Skeletal muscle tissue (tissue), 4 donors: Measurements from ENCODE around the gene RBP3. TPM values are rescaled to one million over a fixed set of nuclear protein-coding genes. Genes with fewer than 3 reads are reported as not detected.

Source experiments
- H3K27ac ChIP-seq: one replicate; pipeline ENCODE4 v1.7.0; 2013; ENCODE audit warnings: mild to moderate bottlenecking, low read depth, low read length, inconsistent platforms
- H3K27me3 ChIP-seq, 3 donors: one replicate each; pipeline ENCODE4 v1.7.0; 2013; ENCODE audit warnings: low read length in 3 of 3; ENCODE audit not compliant: control insufficient read depth in 3 of 3, insufficient read depth in 3 of 3
- H3K36me3 ChIP-seq, 3 donors: one replicate each; pipeline ENCODE4 v1.7.0; 2013; ENCODE audit warnings: low read length in 3 of 3; ENCODE audit not compliant: control insufficient read depth in 3 of 3, insufficient read depth in 3 of 3
- H3K4me1 ChIP-seq, 3 donors: one replicate each; pipeline ENCODE4 v1.7.0; 2013; ENCODE audit warnings: low read length in 3 of 3, mild to moderate bottlenecking in 3 of 3; ENCODE audit not compliant: control insufficient read depth in 3 of 3, insufficient read depth in 3 of 3
- H3K4me3 ChIP-seq, 3 donors: one replicate each; pipeline ENCODE4 v1.7.0; 2013; ENCODE audit warnings: low read length in 3 of 3
- H3K9ac ChIP-seq, 3 donors: one replicate each; pipeline ENCODE4 v1.7.0; 2013; ENCODE audit warnings: low read length in 3 of 3, mild to moderate bottlenecking in 3 of 3, moderate library complexity in 2 of 3, low read depth in 1 of 3
- H3K9me3 ChIP-seq, 3 donors: one replicate each; pipeline ENCODE4 v1.7.0; 2013; ENCODE audit warnings: low read length in 3 of 3; ENCODE audit not compliant: control insufficient read depth in 3 of 3
- total RNA-seq: library from RNA; depleted of rRNA; stranded (reverse); fragments of >200 nt; gene quantifications from one replicate; pipeline ENCODE4 v1.2.3, GENCODE V29; 2014
- donor health status: Osteomylitis.

The RBP3 gene
- total RNA-seq, 1 donor from 2014 or later: not detected

DNA sequence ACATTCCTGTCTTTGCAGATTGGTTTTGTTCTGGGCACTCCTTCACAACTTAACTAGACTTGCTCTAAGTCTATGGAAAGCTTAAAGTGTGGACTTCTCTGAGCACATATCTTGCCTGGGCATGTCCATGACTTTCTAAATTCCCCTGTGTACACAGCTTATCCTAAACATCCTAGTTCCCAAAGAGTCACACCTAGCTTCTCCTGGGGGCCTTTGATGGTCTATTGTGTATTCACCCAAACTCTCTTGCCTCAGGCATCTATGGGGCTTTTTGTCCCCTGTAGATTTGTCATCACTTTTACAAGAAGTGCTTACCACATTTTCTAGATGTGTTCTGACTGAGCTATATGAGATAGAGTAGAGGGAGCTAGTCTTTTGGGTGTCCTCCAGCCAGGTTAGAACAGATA is 48.2 kb downstream of the RBP3 start:
- no peaks in the 10 kb centered on the region for H3K4me1 ChIP-seq
- H3K27me3 ChIP-seq: no peaks in the 10 kb centered on the region
- no peak overlapping the region for H3K9ac ChIP-seq
- H3K27ac ChIP-seq: no peak overlapping the region
- no peak overlapping the region for H3K4me3 ChIP-seq
- H3K9me3 ChIP-seq: no peaks in the 10 kb centered on the region
- no peaks in the 10 kb centered on the region for H3K36me3 ChIP-seq

DNA sequence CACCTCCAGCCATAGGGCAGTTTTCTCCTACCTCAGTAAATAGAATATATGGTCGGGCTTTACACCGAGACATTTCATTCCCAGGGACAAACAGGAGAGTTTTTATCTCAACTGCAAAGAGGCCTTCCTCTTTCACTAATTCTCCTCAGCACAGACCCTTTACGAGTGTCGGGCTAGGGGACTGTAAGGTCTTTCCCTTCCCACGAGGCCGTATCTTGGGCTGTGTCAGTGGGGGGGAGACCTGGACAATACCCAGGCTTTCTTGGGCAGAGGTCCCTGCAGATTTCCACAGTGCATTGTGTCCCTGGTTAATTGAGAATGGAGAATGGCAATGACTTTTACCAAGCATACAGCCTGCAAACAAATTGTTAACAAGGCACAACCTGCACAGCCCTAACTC is 49.1 kb downstream of the RBP3 start:
- Histone ChIP-seq H3K9ac (no peak overlapping the region), H3K27ac (no peak overlapping the region), H3K27me3 (no peaks in the 10 kb centered on the region), H3K4me1 (peaks cover 3 to 4% (median 4%) of the 10 kb centered on the region in 3 donors), H3K4me3 (no peak overlapping the region), H3K9me3 (no peaks in the 10 kb centered on the region), H3K36me3 (no peaks in the 10 kb centered on the region)

DNA sequence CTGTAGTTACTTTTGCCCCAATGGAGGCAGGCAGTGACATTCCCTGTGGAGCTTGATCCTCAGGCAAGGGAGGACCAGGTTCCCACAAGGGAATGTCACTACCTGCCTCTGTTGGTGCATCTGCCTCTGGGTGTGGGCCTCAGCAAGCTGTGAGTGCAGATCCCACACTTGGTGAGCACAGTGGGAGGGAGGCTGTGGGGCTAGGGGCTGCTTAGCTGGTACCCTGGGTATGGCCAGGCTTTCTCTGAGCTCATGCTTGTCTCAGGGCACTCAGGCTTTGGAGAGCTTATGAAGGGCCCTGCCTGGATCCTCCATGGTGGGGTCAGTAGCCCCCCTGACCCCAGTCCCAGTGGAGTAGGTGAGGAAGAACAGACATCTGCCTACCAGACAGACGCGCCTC is 52.1 kb downstream of the RBP3 start:
- Histone ChIP-seq H3K9ac (no peak overlapping the region), H3K9me3 (no peaks in the 10 kb centered on the region), H3K27me3 (no peaks in the 10 kb centered on the region)

DNA sequence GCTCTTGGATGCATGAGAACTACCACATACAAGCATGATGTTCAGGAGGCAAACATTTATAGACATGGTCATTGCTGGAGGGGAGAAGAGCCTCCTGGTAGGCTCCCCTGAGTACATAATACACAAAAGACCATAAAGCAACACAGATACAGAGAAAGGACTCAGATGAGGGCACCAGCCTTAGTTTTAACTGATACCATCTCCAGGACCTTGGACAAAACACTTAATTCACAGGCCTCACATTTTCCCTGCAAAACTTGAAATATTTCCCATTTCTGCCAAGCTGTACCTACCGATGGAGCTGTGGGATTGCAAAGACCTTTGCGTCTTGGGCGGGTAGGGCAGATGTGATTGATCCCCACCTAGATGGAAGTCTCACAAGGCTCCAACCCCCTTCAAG is 52.6 kb downstream of the RBP3 start:
- H3K27me3 ChIP-seq: no peaks in the 10 kb centered on the region
- no peak overlapping the region for H3K4me3 ChIP-seq
- H3K36me3 ChIP-seq: no peaks in the 10 kb centered on the region
- H3K9me3 ChIP-seq: no peaks in the 10 kb centered on the region
- no peak overlapping the region for H3K27ac ChIP-seq
- H3K9ac ChIP-seq: no peak overlapping the region
- peaks cover 9 to 22% (median 20%) of the 10 kb centered on the region in 3 donors for H3K4me1 ChIP-seq

More for the DNA sequence above, 52.1 kb downstream of the RBP3 start:
- no peak overlapping the region for H3K27ac ChIP-seq
- H3K4me1 ChIP-seq: peaks cover 9 to 22% (median 20%) of the 10 kb centered on the region in 3 donors
- no peak overlapping the region for H3K4me3 ChIP-seq
- no peaks in the 10 kb centered on the region for H3K36me3 ChIP-seq

DNA sequence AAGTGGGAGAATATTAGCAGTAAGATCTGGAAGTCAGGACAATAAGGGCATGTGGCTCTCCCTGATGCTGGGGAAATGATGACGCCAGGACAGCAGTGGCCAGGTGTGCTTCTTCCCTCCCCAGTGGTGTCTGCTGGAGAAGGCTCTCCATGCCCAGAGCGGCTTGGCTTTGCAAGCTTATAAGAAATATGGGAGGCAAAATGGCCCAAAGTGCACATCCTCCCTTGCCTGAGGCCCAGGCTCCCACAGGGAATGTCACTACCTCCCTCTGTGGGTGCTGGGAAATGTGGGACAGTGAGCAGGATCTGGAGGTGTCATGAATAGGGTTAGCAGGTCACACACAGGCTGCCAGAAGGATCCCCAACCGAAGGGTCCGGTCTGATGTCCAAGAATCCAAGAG is 53.0 kb downstream of the RBP3 start:
- no peak overlapping the region for H3K4me3 ChIP-seq
- no peak overlapping the region for H3K27ac ChIP-seq
- H3K4me1 ChIP-seq: peaks cover 9 to 22% (median 20%) of the 10 kb centered on the region in 3 donors
- H3K36me3 ChIP-seq: no peaks in the 10 kb centered on the region
- H3K9ac ChIP-seq: no peak overlapping the region
- H3K9me3 ChIP-seq: no peaks in the 10 kb centered on the region
- H3K27me3 ChIP-seq: no peaks in the 10 kb centered on the region

- no peak overlapping the region for H3K4me3 ChIP-seq
- H3K9me3 ChIP-seq: no peaks in the 10 kb centered on the region
- H3K4me1 ChIP-seq: peaks cover 9 to 22% (median 20%) of the 10 kb centered on the region in 3 donors
- H3K27me3 ChIP-seq: no peaks in the 10 kb centered on the region
- H3K36me3 ChIP-seq: no peaks in the 10 kb centered on the region
- H3K9ac ChIP-seq: no peak overlapping the region
- no peak overlapping the region for H3K27ac ChIP-seq
Observed at GRCh38 chr10:47401874-47402640, 53.9 kb downstream of the RBP3 start.

DNA sequence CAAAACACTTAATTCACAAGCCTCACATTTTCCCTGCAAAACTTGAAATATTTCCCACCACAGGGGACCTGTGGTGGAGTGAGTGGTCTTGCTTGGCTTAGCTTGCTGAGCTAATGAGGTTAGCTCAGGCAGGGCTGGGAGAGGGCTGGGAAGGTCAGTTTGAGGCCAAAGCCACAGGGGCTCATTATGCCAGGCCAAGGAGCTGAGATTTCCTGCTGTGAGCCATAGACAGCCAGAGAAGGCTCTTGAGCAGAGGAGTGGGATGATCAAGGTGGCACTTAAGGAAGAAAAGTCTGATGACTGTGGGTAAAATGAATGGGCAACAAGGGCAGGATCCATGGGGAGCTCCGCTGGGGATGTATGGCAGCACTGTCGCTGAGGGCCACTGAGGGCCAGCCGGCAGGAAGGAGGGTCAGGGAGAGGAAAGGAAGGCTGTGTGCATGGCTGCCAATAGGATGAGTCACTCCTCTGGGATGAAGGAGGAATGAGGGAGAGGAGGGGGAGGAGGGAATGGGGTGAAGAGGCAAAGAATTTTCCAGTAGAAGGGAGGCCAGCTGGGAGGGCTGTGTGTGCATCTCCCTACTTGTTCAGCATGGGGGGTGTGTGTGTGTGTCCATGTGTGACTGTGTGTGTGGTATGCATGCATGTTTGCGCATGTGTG is 54.6 kb downstream of the RBP3 start:
- H3K36me3 ChIP-seq: no peaks in the 10 kb centered on the region
- H3K27ac ChIP-seq: no peak overlapping the region
- H3K4me1 ChIP-seq: peaks cover 9 to 22% (median 20%) of the 10 kb centered on the region in 3 donors
- no peaks in the 10 kb centered on the region for H3K27me3 ChIP-seq
- no peaks in the 10 kb centered on the region for H3K9me3 ChIP-seq
- no peak overlapping the region for H3K9ac ChIP-seq
- H3K4me3 ChIP-seq: peak overlapping the region in 1 of 3 donors; percentile 29

- Histone ChIP-seq H3K4me3 (no peak overlapping the region), H3K27ac (no peak overlapping the region), H3K9me3 (no peaks in the 10 kb centered on the region), H3K9ac (no peak overlapping the region), H3K4me1 (peaks cover 9 to 22% (median 20%) of the 10 kb centered on the region in 3 donors), H3K27me3 (no peaks in the 10 kb centered on the region), H3K36me3 (no peaks in the 10 kb centered on the region)
Observed at GRCh38 chr10:47403446-47404318, 55.5 kb downstream of the RBP3 start.

GRCh38 chr10:47404446-47404845 is 56.3 kb downstream of the RBP3 start:
- H3K27me3 ChIP-seq: no peaks in the 10 kb centered on the region
- no peak overlapping the region for H3K9ac ChIP-seq
- H3K4me1 ChIP-seq: peaks cover 9 to 22% (median 20%) of the 10 kb centered on the region in 3 donors
- no peak overlapping the region for H3K27ac ChIP-seq
- H3K4me3 ChIP-seq: no peak overlapping the region
- H3K36me3 ChIP-seq: no peaks in the 10 kb centered on the region
- no peaks in the 10 kb centered on the region for H3K9me3 ChIP-seq
